ENCODE data around the gene CHMP5. TPM values are rescaled to one million over a fixed set of nuclear protein-coding genes. Genes with fewer than 3 reads are reported as not detected.

Gene CHMP5
- polyA plus RNA-seq, 3 donors: 27.3 to 104 (median 51.4) TPM

Other genes starting within 250 kb of the CHMP5 start
- 100 to 1,000 TPM in 2 of 3 donors, 10 to 100 TPM in 1; 35.6 to 127 (median 115) TPM for gene DNAJA1, start 239.8 kb upstream of the CHMP5 start, polyA plus RNA-seq
- 10 to 100 TPM in 2 of 3 donors, 1 to 10 TPM in 1; 4.7 to 13.9 (median 10.5) TPM for gene SMU1, start 188.4 kb upstream of the CHMP5 start, polyA plus RNA-seq
- gene B4GALT1, start 97.7 kb upstream of the CHMP5 start, polyA plus RNA-seq: 10 to 100 TPM; 30.8 to 61.2 (median 40.8) TPM
- under 1 TPM in 2 of 3 donors, not detected in 1; 0.40 to 0.94 TPM for gene SPINK4, start 24.9 kb upstream of the CHMP5 start, polyA plus RNA-seq
- gene BAG1, start 341 bp upstream of the CHMP5 start, polyA plus RNA-seq: 100 to 1,000 TPM in 1 of 3 donors, 10 to 100 TPM in 2; 88.3 to 121 (median 99.5) TPM
- gene NFX1, start 25.5 kb downstream of the CHMP5 start, polyA plus RNA-seq: 10 to 100 TPM; 10.2 to 16.7 (median 14.8) TPM
- 100 to 1,000 TPM in 2 of 3 donors, 10 to 100 TPM in 1; 42.7 to 548 (median 258) TPM for gene AQP7, start 137.5 kb downstream of the CHMP5 start, polyA plus RNA-seq
- gene AQP3, start 182.5 kb downstream of the CHMP5 start, polyA plus RNA-seq: 10 to 100 TPM in 1 of 3 donors, 1 to 10 TPM in 2; 6.6 to 11.4 (median 6.6) TPM
- 10 to 100 TPM; 13.4 to 28.7 (median 13.7) TPM for gene NOL6, start 208.9 kb downstream of the CHMP5 start, polyA plus RNA-seq

All from adipose tissue (tissue), 3 donors.